ENCODE measurements around the gene VGLL4.

Gene VGLL4

DNA sequence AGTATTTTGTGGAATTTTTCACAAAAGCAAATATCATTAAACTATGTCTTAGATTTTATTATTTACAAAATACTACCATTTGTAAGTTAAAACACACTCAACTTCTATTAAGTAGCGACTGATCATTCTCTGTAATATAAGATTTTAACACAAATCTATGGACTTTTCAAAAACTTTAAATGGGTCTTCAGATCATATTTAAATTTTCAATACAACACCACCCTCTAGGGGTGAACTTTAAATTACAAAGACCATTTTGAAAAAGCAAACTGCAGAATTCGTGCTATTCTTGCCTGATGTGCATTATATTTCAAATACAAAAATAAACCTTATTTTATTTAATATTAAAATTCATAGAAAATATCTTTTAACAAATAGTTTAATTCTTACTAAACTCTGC is 8.2 kb upstream of the VGLL4 start:
- no peak for DNase-seq

GRCh38 chr3:11651477-11651876 is 7.8 kb upstream of the VGLL4 start:
- no peak for DNase-seq

DNA sequence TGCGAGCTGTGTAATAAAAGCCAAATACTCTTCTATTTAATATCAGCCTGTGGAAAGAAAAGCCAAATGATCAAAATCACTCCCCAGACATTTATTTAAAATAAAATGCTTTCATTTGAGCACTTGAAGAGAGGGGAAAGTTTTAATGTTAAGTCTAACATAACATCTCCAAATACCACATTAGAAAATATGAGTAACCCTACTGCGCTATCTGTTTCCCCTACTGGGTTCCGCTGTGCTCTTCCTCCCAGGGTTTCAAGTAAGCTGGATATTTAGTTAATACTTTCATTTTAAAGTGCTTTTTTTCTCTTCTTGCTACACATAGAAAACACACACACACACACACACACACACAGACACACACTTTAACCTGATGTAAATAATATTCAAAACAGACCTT is 6.7 kb upstream of the VGLL4 start:
- DNase-seq: no peak

DNA sequence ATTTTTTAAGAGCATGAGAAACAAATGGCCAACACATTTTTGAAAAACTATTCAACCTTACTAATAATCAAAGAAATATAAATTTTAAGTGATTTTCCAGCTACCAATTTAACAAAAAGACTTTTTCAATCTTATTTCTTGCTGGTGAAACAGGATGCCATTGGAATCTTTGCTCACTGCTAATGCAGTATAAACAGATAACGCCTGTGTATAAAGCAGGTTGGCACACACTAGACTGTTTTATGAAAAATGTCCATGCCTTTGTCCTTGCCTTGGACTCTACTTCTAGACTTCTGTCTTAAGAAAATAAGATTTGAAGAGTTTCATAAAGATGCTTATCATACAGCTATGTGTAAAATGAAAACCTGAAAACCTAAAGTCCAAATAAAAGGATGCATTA is 5.0 kb upstream of the VGLL4 start:
- DNase-seq: no peak

- DNase-seq: no peak
Observed at GRCh38 chr3:11643201-11643603, 513 bp downstream of the VGLL4 start.

GRCh38 chr3:11642431-11643191 is 1.1 kb downstream of the VGLL4 start:
- DNase-seq: peak; percentile 74

GRCh38 chr3:11641683-11642430 is 1.9 kb downstream of the VGLL4 start:
- no peak for DNase-seq

GRCh38 chr3:11641316-11641682 is 2.4 kb downstream of the VGLL4 start:
- no peak for DNase-seq

DNA sequence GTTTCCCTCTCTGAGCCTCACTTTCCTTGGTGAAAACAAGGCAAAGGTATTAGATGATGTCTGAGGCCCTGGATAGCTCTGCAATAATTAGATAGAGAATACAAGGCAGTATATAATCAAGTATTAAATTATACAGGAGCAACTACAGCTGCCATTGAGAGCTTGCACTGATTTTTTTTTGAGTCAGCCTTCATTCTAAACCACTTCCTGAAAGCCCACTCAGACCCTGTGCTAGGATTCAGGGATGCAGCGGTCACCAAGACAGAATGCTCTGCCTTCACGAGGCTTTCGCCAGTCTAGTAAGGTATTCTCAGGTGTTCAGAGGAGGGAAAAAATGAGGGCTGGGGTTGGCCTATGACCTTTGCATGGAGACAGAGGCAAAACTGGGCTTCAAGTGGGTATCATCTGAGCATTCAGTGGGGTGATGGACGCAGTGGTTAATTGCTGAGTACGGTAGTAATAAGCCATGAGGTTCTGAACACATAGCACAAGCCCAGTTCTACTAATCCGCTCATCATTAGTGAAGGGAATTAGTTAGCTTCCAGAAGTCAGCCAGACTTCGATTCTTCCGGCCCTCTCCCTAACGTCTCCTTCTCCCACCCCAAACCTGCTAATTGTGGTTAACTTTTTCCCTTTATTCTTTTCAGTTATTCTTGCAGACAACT is 3.6 kb downstream of the VGLL4 start:
- DNase-seq: no peak

- DNase-seq: peak; percentile 65
Observed at GRCh38 chr3:11638495-11639358, 5.0 kb downstream of the VGLL4 start.

DNA sequence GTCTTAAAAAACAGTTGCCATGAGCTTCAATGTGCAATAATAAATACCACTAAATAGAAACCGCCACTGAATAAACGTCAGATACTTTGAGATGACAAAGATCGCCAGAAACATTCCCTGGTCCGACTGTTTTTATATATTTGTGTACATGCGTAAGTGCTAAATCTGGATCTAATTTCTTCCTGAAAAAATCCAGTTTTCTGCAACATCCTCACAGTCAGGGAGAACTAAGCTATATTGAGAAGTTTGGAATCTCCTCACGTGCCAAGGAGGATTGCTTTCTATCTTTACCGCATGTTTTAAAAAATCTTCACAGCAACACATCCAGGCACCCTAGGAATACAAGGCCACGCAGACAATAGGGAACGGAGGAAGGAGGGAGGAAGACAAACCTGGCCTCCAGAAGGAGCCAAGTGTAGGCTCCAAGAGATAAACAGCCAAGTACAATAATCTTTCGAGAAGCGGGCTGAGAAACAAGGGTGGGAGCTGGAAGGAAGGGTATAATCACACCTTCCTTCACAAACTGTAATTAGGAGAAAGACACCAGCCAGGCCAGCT is 5.7 kb downstream of the VGLL4 start:
- no peak for DNase-seq

DNA sequence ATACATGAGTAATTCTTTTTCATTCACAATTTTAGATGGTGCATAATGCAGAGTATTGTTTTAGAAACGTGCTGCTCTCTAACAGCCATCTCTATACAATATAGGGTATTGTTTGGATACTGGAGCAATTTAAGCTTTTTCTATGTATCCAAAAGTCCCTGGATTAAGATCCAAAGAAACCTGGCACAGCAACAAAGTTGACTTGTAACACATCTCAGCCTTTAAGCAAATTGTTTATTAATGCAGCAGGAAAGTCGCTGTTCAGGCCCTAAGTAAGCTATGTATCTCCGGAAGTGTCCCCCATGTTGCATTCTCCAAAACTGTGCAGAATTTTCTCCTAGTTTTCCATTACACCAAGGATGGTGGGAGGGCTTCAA is 7.3 kb downstream of the VGLL4 start:
- DNase-seq: no peak

- no peak for DNase-seq
Observed at GRCh38 chr3:11635680-11636393, 7.9 kb downstream of the VGLL4 start.

DNA sequence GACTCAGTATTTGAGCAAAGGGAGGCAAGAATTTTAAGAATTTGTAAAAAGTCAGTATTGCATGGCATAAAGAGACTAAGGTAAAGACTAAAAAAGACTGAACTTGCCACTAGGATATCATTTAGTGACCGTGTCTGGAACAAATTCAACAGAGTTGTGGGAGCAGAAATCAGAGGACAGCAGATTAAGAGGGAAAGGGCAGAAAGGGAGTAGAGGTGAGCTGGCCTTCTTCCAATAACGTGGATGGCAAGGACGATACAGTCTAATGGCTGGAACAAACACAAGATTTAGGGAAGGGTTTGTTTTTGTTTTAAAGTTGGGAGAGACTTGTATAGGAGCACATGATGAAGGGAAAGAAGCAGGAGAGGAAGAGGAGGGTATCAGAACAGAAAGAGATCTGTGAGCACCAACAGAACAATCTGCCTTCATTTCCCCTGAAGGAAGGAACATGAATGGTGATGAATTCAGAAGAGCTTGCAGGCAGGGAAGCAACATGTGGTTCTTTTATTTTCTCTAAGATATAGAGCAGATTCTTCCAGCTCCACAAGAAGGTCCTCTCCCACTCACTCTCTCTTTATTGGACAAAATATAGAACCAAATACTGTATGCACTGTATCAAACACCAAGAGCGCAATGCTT is 8.6 kb downstream of the VGLL4 start:
- DNase-seq: no peak

GRCh38 chr3:11634081-11634635 is 9.6 kb downstream of the VGLL4 start:
- DNase-seq: no peak

DNA sequence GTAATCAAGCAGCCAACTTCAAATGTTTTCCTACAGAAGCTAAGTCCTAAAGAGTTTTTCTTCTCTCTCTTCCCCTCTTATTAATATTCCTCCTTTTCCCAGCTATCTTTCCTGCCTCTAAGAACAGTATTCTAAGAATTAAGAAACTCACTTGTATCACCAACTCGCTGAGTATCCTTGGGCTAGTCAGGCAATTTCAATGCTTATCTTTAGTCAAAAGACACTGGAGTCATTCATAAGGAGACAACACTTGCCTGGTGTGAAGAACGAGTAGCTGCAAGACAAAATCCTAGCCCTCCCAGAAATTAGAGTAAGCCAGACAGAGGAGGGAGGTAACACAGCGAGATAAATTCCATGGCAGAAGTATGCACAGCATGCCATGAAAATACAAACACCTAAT is 10.7 kb downstream of the VGLL4 start:
- DNase-seq: no peak

- no peak for DNase-seq
Observed at GRCh38 chr3:11632564-11632963, 11.2 kb downstream of the VGLL4 start.

DNA sequence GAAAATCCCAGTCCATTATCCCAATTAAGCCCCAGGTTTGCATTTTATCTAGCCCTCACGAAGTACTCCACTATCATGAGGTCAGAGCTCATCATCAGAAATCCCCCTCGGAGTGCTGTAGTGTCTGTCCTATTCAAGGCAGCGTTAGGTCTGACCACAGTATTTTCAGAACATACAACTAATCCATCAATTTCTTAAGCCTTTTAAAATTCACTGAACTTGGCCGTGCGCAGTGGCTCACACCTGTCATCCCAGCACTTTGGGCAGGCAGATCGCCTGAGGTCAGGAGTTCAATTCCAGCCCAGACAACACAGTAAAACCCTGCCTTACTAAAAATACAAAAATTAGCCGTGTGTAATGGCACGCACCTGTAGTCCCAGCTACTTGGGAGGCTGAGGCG is 11.9 kb downstream of the VGLL4 start:
- no peak for DNase-seq

GRCh38 chr3:11629716-11630115 is 14.0 kb downstream of the VGLL4 start:
- no peak for DNase-seq

- no peak for DNase-seq
Observed at GRCh38 chr3:11627612-11628011, 16.1 kb downstream of the VGLL4 start.

GRCh38 chr3:11626084-11626463 is 17.6 kb downstream of the VGLL4 start:
- DNase-seq: no peak

Measured in islet precursor cell (in vitro differentiated cells).